Vagina (tissue), 2 donors: ENCODE measurements around the gene C21orf91. TPM values are rescaled to one million over a fixed set of nuclear protein-coding genes. Genes with fewer than 3 reads are reported as not detected.
A peak's percentile ranks its signal among the peaks of the same experiment; 100 is the strongest.

Experiments used
- DNase-seq, 2 donors: peaks; one replicate each; pipeline ENCODE4 v3.0.0-alpha.2; 2017; ENCODE audit errors: extremely low spot score in 2 of 2
- H3K27ac ChIP-seq: fragments of 200-600 bp; sonication (generic); one replicate; pipeline ENCODE4 v1.5.1; 2019
- H3K27me3 ChIP-seq: fragments of 200-600 bp; sonication (generic); one replicate; pipeline ENCODE4 v1.5.1; 2019
- H3K36me3 ChIP-seq, 2 donors: fragments of 200-600 bp; sonication (generic); one replicate each; pipeline ENCODE4 v1.5.1; 2017 to 2019
- H3K4me1 ChIP-seq: fragments of 200-600 bp; sonication (generic); one replicate; pipeline ENCODE4 v1.5.1; 2019
- H3K4me3 ChIP-seq, 2 donors: fragments of 200-600 bp; sonication (generic); 1 replicate in 1 of 2; 2 replicates in 1 of 2; pipeline ENCODE4 v1.5.1; 2016 to 2019
- H3K9me3 ChIP-seq: fragments of 200-600 bp; sonication (generic); one replicate; pipeline ENCODE4 v1.5.1; 2019
- POLR2A ChIP-seq, 2 donors: fragments of 450-650 bp; IDR thresholded peaks; one replicate each; pipeline ENCODE4 v1.6.1; 2017; ENCODE audit warnings: antibody characterized with exemption in 2 of 2, mild to moderate bottlenecking in 2 of 2, moderate library complexity in 2 of 2
- POLR2AphosphoS5 ChIP-seq, 2 donors: sonication (generic); formaldehyde crosslinking; IDR thresholded peaks; one replicate each; pipeline ENCODE4 v1.9.0; 2017; ENCODE audit warnings: antibody characterized with exemption in 2 of 2, mild to moderate bottlenecking in 2 of 2, low read depth in 1 of 2; ENCODE audit not compliant: insufficient read depth in 1 of 2
- intact Hi-C: fragments of 100-400 bp; cut with DNase I; formaldehyde crosslinking; loops from one replicate; pipeline ENCODE4 v1.15.1; 2023
- total RNA-seq: library from RNA; depleted of rRNA; stranded (reverse); fragments of >200 nt; gene quantifications from one replicate; pipeline ENCODE4 v1.2.3, GENCODE V29; 2016
- TF ChIP-seq, protein P1 (sequence below), 3 experiments: fragments of 450-650 bp in 2 of 3; fragments of 200-600 bp in 1 of 3; sonication (generic) in 1 of 3; IDR thresholded peaks; one replicate each; pipeline ENCODE4 v1.5.1; 2017 to 2019; ENCODE audit warnings: antibody characterized with exemption in 3 of 3, mild to moderate bottlenecking in 2 of 3, moderate library complexity in 2 of 3

C21orf91 gene
- total RNA-seq = 8.6 TPM

DNA sequence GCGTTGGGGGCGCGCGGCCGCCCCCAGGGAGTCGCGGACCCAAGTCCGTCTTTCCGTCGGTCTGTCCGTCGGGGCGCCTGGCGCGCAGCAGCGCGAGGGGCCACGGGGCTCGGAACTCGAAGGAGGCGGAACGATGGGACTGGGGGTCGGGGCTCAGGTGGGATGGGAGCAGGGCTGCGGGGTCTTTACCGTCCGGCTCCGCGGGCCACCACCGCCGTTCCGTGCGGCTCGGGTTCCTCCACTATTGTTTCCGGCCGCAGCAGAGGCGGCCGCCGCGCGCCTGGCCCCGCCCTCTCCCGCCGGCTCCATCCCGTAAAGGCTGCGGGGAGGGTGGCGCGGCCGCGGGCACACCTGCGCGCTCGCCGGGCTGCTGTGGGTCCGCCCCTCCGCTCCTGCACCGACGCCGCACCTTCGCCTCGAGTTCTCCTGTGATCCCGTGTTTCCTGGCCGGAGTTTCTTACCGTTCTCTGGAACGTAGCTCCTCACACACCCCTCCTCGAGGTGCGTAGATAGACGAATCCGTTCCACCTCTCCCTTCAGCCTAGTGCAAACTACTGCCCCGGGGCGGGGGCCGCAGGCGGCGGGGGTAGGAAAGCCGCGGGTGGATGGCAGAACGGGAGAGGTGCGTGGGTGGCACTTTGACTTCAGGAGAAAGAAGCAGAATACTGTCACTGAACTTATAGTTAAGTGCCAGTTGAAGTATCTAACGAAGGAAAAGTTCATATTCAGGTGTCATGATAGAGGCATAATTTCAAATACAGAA lies at the start of gene C21orf91:
Gene C21orf91 (minus strand): TSS at position 243 of the 763 bp plus-strand sequence. CDS start 1,038 bp downstream, outside the sequence.
- no peaks in the 10 kb centered on the region for H3K9me3 ChIP-seq
- H3K4me3 ChIP-seq = peak within 1 kb of the TSS; percentile 82 to 86
- DNase-seq = peak in 1 of 2 donors; percentile 93
- TF ChIP-seq POLR2A (IDR thresholded peaks at IDR 0.05) = peak; percentile 63 to 78
- TF ChIP-seq, protein P1, sequence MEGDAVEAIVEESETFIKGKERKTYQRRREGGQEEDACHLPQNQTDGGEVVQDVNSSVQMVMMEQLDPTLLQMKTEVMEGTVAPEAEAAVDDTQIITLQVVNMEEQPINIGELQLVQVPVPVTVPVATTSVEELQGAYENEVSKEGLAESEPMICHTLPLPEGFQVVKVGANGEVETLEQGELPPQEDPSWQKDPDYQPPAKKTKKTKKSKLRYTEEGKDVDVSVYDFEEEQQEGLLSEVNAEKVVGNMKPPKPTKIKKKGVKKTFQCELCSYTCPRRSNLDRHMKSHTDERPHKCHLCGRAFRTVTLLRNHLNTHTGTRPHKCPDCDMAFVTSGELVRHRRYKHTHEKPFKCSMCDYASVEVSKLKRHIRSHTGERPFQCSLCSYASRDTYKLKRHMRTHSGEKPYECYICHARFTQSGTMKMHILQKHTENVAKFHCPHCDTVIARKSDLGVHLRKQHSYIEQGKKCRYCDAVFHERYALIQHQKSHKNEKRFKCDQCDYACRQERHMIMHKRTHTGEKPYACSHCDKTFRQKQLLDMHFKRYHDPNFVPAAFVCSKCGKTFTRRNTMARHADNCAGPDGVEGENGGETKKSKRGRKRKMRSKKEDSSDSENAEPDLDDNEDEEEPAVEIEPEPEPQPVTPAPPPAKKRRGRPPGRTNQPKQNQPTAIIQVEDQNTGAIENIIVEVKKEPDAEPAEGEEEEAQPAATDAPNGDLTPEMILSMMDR (IDR thresholded peaks at IDR 0.05) = no peak
- TF ChIP-seq POLR2AphosphoS5 (IDR thresholded peaks at IDR 0.05; ENCODE audit: insufficient read depth in 1 of 2, low read depth in 1 of 2) = peak; percentile 72 to 87
- H3K27me3 ChIP-seq = no peaks in the 10 kb centered on the region
- peaks cover 32% of the 10 kb centered on the region for H3K4me1 ChIP-seq
- intact Hi-C loops = no loop called here
- H3K36me3 ChIP-seq = peaks cover 0 to 6% of the 10 kb centered on the region in 2 donors
- H3K27ac ChIP-seq = peak within 1 kb of the TSS; percentile 92

DNA sequence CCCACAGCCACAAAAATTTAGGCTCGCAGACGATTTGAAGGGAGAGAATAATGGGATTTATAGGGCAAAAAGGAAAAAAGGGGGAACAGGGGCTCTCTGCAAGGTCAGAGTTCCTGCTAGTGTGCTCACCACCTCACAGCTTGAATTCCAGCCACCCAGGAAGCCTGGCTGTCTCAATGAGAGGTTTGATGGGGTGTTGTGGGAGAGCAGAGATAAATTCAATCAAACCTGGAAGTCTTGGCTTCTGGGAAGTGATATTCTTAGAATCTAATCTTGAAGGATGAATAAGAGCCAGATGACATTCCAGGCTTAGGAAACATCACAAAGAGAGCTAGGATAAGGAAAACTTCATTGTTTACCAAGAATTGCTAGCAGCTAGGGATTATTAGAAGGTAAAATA lies 47.4 kb upstream of the C21orf91 start:
- Histone ChIP-seq H3K27ac (no peak overlapping the region), H3K27me3 (no peaks in the 10 kb centered on the region), H3K36me3 (no peaks in the 10 kb centered on the region), H3K4me3 (no peak overlapping the region), H3K9me3 (no peaks in the 10 kb centered on the region), H3K4me1 (no peaks in the 10 kb centered on the region)
- intact Hi-C loops = no loop called here
- TF ChIP-seq POLR2AphosphoS5 (IDR thresholded peaks at IDR 0.05; ENCODE audit: insufficient read depth in 1 of 2, low read depth in 1 of 2) = no peak
- TF ChIP-seq, protein P1 (IDR thresholded peaks at IDR 0.05) = no peak
- TF ChIP-seq POLR2A (IDR thresholded peaks at IDR 0.05) = no peak
- DNase-seq = no peak

DNA sequence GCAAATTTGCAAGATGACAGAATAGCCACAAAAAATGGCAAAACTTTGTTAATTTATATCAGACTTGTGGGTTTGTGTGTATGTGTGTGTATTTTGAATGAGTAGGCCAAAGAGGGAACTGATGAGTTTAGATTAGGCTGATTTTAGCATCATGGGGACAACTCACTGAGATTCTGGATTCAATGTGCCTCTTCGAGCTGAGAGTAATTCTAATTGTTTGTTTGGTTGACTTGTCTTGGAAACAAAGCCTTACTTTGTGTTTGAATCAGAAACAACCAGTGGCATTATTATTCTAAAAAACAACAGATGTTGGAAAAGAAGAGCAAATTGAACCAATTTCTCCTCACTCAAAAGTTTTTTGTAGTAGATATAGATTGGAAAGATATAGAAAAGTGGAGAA lies 40.5 kb upstream of the C21orf91 start:
- intact Hi-C loops = no loop called here
- Histone ChIP-seq H3K4me1 (no peaks in the 10 kb centered on the region), H3K27me3 (no peaks in the 10 kb centered on the region), H3K36me3 (no peaks in the 10 kb centered on the region), H3K27ac (no peak overlapping the region), H3K9me3 (no peaks in the 10 kb centered on the region), H3K4me3 (no peak overlapping the region)
- TF ChIP-seq POLR2A (IDR thresholded peaks at IDR 0.05) = no peak
- no peak for TF ChIP-seq POLR2AphosphoS5 (IDR thresholded peaks at IDR 0.05; ENCODE audit: insufficient read depth in 1 of 2, low read depth in 1 of 2)
- TF ChIP-seq, protein P1 (IDR thresholded peaks at IDR 0.05) = no peak
- no peak for DNase-seq

DNA sequence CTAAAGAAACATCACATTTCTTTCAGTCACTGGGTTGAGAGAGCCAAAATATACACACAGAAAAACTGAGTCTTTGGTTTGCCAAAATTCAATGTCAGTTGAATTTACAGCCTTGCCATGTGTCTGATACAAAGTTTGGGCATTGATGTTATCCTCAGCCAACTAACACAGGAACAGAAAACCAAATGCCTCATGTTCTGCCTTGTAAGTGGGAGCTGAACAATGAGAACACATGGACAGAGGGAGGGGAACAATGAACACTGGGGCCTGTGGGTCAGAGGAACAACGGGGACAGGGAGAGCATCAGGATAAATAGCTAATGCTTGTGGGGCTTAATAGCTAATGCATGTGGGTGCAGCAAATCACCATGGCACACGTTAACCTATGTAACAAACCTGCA lies 39.6 kb upstream of the C21orf91 start:
- intact Hi-C loops = no loop called here
- Histone ChIP-seq H3K4me3 (no peak overlapping the region), H3K4me1 (no peaks in the 10 kb centered on the region), H3K27ac (no peak overlapping the region), H3K36me3 (no peaks in the 10 kb centered on the region), H3K27me3 (no peaks in the 10 kb centered on the region), H3K9me3 (no peaks in the 10 kb centered on the region)
- no peak for TF ChIP-seq POLR2AphosphoS5 (IDR thresholded peaks at IDR 0.05; ENCODE audit: insufficient read depth in 1 of 2, low read depth in 1 of 2)
- no peak for DNase-seq

DNA sequence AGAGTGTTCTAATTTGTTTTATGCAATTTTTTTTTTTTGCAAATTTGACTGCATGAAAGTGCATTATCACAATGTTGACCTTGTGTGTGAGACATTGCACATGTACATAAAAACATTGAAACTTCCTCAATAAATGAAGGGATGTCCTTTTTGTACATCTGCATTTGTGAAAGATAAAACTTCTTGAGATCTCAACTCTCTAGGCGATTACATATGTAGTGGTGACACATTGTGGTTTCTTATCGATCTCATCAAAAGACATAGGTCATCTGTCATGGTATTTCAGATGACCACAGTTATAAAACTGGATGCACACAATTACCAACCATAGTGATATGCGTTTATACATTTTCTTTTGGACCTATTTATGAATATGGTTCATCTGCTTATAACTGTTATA lies 35.6 kb upstream of the C21orf91 start:
- intact Hi-C loops = no loop called here
- H3K4me3 ChIP-seq = no peak overlapping the region
- H3K27me3 ChIP-seq = no peaks in the 10 kb centered on the region
- DNase-seq = no peak
- no peaks in the 10 kb centered on the region for H3K9me3 ChIP-seq
- H3K4me1 ChIP-seq = no peaks in the 10 kb centered on the region
- TF ChIP-seq POLR2AphosphoS5 (IDR thresholded peaks at IDR 0.05; ENCODE audit: insufficient read depth in 1 of 2, low read depth in 1 of 2) = no peak
- no peaks in the 10 kb centered on the region for H3K36me3 ChIP-seq
- H3K27ac ChIP-seq = no peak overlapping the region
